ENCODE results near the gene SEMA3D.

SEMA3D gene

DNA sequence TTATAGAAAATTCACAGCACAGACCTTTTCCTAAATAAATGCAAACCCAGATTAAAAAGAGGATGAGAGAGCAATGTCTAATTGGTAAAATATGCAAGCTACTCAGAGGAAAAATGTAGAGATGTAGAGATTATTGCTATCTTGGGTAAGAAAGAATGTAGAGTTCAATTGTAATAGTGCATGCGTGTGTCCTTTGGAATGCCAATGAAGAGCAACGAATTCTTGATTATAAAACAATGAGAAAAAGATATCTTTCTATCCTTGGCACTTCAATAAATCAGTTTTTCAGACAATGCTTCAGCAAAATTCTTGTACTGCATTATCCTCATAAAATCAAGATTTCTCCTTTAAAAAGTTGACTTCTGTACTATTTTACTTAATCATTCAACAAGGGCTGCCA, 50.9 kb downstream of the SEMA3D start:
- no peak for TF ChIP-seq CTCF (IDR thresholded peaks at IDR 0.05; ENCODE audit: insufficient read depth, low read depth, low read length, missing control alignments)
- DNase-seq (ENCODE audit: low read depth): no peak

GRCh38 chr7:85133560-85133959, 53.3 kb downstream of the SEMA3D start:
- TF ChIP-seq CTCF (IDR thresholded peaks at IDR 0.05; ENCODE audit: insufficient read depth, low read depth, low read length, missing control alignments): no peak
- no peak overlapping the region for H3K4me3 ChIP-seq (ENCODE audit: low read length)
- no peak for DNase-seq (ENCODE audit: low read depth)

More for the DNA sequence above, 50.9 kb downstream of the SEMA3D start:
- H3K4me3 ChIP-seq (ENCODE audit: low read length): no peak overlapping the region

- no peak for TF ChIP-seq CTCF (IDR thresholded peaks at IDR 0.05; ENCODE audit: insufficient read depth, low read depth, low read length, missing control alignments)
- no peak overlapping the region for H3K4me3 ChIP-seq (ENCODE audit: low read length)
- DNase-seq (ENCODE audit: low read depth): no peak
Measured at GRCh38 chr7:85133006-85133405, 53.9 kb downstream of the SEMA3D start.

- DNase-seq (ENCODE audit: low read depth): peak; percentile 15
- no peak overlapping the region for H3K4me3 ChIP-seq (ENCODE audit: low read length)
- TF ChIP-seq CTCF (IDR thresholded peaks at IDR 0.05; ENCODE audit: insufficient read depth, low read depth, low read length, missing control alignments): no peak
Measured at GRCh38 chr7:85130702-85131101, 56.2 kb downstream of the SEMA3D start.

- H3K4me3 ChIP-seq (ENCODE audit: low read length): no peak overlapping the region
- no peak for DNase-seq (ENCODE audit: low read depth)
- TF ChIP-seq CTCF (IDR thresholded peaks at IDR 0.05; ENCODE audit: insufficient read depth, low read depth, low read length, missing control alignments): no peak
Measured at GRCh38 chr7:85126383-85126782, 60.5 kb downstream of the SEMA3D start.

- DNase-seq (ENCODE audit: low read depth): no peak
- H3K4me3 ChIP-seq (ENCODE audit: low read length): no peak overlapping the region
- no peak for TF ChIP-seq CTCF (IDR thresholded peaks at IDR 0.05; ENCODE audit: insufficient read depth, low read depth, low read length, missing control alignments)
Measured at GRCh38 chr7:85125651-85126131, 61.2 kb downstream of the SEMA3D start.

DNA sequence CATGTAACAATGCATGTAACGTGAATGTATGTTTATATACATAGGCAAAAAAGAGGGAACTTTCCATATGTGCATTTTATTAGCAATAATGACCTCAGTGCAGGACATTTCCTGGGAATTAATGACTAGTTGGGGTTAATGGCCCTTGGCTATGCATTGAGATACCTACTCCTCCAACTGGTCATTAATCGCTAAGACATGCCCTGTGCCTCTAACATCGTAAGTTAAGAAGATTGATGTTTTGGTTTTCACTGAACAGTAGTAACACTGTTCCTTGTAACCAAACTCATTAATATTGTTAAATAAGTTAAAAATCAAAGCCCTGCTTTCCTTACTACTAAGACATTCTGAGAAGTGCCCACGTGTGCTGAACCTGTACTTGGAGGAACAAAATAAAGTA, 61.7 kb downstream of the SEMA3D start:
- DNase-seq (ENCODE audit: low read depth): no peak
- no peak overlapping the region for H3K4me3 ChIP-seq (ENCODE audit: low read length)
- TF ChIP-seq CTCF (IDR thresholded peaks at IDR 0.05; ENCODE audit: insufficient read depth, low read depth, low read length, missing control alignments): no peak
